GM18867 (cell line): ENCODE data around the gene SLC4A1AP.

Source experiments
- ATAC-seq: cut with Tn5 transposase; IDR thresholded peaks from one replicate; pipeline ENCODE4 v1.9.1; 2021; ENCODE audit warnings: mild to moderate bottlenecking, moderate library complexity; ENCODE audit not compliant: unreplicated experiment

SLC4A1AP gene

DNA sequence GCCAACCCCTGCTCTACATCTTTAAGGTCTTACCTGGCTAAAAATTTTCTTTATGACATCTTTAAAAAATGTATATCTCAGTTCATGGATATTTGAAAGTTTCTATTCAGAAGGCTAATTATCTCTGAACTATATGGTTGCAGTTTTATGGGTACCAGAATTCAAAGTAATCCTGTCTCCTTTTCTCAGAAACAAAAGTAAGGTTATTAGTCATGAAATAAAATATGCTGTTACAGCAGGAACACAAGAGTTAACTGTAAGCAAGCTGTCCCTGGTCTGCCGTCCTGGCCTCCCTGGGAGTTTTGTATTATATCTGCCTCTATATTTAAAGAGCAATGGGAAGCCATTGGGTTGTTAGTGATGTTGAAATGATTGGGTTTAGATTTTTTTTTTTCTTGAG, 34.0 kb downstream of the SLC4A1AP start:
- no peak for ATAC-seq

- ATAC-seq, result no peak
Measured at GRCh38 chr2:27701676-27702075, 38.0 kb downstream of the SLC4A1AP start.

- ATAC-seq, result no peak
Measured at GRCh38 chr2:27702302-27702701, 38.6 kb downstream of the SLC4A1AP start.

DNA sequence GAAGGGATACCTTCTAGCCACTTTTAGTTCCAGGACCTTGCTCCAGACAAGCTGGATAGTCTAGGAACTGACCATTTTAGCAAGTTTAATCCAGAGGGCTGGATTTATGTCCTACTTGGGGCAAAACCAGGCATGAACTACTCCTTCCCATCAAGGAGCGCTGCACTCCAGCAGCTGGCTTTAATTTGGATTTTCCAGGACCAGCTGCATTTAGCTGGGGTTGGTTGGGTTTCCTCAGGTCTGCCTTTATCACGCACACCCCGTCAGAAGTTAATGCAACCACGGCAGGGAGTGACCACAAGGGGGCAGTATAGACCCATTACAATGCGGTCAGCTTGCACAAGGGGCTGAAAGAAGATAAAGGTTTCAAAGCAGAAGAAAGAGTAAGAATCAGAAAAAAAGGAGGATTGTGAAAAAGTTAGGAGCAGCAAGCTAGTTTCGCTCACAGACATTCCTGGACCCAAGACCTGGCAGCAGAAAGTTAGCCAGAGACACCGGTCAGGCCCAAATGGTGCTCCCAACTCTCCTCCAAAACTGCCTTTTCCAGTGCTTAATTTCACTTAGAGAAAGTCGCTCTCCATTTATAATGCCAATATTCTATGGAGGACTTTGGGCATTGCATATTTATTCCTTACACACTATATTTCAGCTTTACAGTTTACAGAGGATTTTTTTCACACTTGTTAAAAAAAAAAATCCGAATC, 40.1 kb downstream of the SLC4A1AP start:
- peak; percentile 60 for ATAC-seq

DNA sequence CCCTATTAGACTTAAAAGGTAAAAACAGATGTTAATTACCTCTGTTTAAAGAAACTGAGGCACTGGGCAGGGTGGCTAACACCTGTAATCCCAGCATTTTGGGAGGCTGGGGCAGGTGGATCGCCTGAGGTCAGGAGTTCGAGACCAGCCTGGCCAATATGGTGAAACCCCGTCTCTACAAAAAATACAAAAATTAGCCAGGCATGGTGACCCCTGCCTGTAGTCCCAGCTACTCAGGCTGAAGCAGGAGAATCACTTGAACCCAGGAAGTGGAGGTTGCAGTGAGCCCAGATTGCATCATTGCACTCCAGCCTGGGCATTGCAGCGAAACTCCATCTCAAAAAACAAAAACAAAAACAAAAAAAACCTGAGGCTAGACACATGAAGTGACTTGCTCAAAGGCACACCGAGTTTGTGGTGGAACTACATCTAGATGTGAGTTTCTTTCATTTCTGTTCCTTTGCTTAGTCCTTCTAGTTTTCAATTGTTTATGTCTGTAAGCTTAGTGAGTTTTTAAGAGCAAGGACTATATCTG, 40.7 kb downstream of the SLC4A1AP start:
- no peak for ATAC-seq

DNA sequence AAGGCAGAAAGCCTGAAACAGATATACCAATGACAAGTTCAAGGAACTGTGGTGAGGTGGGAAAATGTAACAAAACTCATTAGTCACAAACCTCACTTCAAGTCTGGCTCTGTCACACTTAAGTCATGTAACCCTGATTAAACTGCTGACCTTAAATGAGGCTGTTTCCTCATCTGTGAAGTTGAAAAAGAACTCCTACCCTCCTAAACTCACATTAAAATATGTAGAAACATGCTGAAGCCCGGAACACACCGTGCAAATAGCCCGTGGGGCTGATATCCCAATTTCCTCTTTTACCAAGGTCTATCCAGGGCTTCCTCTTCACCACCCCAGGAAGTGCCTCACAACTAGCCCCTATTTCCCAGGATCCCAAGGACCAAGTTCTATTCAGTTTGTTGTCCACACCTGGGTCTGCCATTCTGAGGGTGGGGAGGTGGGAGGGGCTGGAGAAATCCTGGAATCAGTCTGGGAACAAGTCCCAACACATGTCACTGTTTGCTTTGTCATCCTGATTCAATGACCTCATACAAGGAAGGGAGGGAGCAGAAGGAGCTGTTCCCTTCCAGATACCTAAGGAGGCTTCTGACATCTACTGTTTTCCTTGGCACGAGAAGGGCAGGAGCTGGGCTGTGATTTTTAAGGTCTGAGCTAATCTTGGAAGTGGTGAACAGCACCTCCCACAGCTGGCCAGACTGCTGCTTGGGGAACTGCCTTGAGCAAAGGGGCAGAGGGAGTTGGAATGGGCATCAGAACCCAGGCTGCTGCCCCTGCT, 42.3 kb downstream of the SLC4A1AP start:
- ATAC-seq, result no peak

GRCh38 chr2:27707462-27708256, 44.0 kb downstream of the SLC4A1AP start:
- ATAC-seq, result no peak

DNA sequence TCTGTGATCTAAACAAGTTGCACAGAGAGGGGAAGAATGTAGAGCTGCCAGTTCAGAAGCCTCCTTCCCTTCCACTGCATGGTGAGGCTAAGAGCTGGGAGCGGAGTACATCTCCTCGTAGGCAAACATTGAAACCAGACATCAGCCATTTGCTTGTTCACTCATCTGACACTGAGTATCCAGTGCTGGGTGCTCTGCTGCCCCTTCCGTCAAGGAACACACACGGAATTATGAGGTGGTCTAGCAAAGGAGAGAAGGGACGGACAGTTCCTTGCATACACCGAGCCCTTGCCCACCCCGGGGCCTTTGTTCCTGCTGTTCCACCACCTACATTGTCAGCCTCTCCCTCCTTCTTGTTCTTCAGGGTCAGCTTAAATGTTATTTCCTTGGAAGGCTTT, 44.6 kb downstream of the SLC4A1AP start:
- no peak for ATAC-seq

GRCh38 chr2:27708666-27709065, 45.0 kb downstream of the SLC4A1AP start:
- no peak for ATAC-seq

DNA sequence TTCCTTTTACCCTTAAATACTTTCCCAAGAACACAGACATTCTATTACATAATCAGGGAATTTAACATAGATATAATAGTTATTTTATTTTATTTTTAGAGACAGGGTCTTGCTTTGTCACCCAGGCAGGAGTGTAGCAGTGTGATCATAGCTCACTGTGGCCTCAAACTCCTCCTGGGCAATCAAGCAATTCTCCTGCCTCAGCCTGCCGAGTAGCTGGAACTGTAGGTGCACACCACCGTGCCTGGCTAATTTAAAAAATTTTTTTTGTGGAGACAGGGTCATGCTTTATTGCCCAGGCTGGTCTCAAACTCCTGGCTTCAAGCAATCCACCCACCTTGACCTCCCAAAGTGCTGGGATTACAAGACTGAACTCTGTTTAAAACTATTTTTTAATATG, 45.6 kb downstream of the SLC4A1AP start:
- ATAC-seq, result no peak

DNA sequence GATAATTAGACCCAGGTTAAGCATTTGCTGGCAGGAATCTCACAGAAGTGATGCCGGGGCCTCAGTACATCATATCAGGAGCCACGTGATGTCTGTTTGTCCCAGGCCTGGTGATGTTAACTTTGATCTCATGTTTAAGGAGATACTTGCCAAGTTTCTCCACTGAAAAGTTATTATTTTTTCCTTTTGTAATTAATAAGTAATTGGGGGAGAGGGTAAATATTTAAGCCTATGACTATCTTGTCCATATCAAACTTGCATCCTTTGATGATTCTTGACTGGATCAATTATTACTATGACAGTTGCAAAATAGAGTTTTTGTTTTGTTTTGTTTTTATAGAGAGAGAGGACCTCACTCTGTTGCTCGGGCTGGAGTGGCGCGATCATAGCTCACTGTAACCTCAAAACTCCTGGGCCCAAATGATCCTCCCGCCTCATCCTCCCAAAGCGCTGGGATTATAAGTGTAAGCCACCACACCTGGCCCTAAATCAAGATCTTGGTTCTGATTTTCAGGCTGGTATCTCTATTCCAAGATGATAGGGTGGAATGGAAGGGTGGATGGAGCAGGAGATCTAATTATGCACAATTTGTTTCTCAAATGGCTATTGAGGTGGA, 46.4 kb downstream of the SLC4A1AP start:
- no peak for ATAC-seq

GRCh38 chr2:27710640-27711430, 47.1 kb downstream of the SLC4A1AP start:
- ATAC-seq, result no peak

- no peak for ATAC-seq
Measured at GRCh38 chr2:27711804-27712203, 48.1 kb downstream of the SLC4A1AP start.

GRCh38 chr2:27712522-27712921, 48.8 kb downstream of the SLC4A1AP start:
- no peak for ATAC-seq

GRCh38 chr2:27713201-27713600, 49.5 kb downstream of the SLC4A1AP start:
- no peak for ATAC-seq

- no peak for ATAC-seq
Measured at GRCh38 chr2:27714053-27714452, 50.4 kb downstream of the SLC4A1AP start.

DNA sequence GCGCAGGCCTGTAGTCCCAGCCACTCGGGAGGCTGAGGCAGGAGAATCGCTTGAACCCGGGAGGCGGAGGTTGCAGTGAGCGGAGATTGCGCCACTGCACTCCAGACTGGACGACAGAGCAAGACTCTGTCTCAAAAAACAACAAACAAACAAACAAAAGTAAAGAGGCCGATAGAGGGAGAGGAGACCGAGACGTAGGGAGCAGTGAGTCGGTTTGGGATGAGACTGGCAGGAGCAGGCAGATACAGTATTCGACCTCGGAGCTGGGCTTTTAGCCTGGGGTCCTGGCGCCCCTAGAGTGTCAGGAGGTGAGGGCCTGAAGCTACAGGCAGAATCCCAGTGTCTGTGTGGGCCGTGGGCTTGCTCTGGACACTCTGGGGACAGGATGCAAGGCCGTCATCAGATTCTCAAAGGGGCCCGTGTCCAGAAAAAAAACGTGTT, 51.2 kb downstream of the SLC4A1AP start:
- no peak for ATAC-seq

DNA sequence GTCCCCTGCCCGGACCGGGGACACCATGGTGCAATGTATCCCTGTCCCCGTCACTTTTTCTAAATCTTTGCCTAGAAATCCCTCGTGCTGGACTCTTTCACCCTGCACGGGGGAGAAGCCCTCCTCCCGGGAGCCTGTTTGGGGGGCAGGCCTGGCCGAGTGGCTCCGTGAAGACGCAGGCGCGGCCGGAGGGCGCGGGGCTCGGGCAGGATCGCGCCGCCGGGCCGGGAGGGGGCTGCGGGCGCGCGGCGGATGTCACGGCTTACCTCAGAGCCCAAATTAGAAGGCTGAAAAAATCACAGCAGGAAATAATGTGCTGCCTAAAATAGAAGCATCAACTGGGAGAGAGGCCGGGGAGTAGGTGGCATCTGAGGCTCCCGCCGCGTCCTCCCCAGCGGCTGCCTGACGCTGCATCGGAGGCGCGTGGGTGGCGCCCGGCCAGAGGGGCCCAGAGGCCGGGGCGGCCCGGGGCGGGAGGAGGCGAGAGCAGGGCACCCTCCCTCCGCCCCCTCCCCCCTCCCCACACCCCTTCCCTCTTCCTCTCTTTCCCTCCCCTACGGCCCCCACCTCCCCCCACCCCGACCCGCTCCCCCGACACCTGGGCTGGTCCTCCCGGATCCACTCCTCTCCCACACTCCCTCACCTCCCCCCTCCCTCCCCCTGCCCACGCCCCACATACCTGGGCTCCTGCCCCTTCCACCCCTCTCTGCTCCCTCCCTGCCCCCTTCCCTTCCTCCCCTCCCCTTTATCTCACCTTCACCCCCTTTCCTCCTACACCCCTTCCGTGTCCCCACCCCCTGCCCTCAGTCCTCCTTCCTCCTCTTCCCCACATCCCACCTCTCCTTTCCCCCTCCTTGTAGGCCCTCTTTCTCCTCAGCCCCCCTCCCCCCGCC, 51.9 kb downstream of the SLC4A1AP start:
- ATAC-seq, result no peak
